B cell (primary cell): ENCODE results near the gene SRC.

ENCODE experiments used
- CTCF ChIP-seq: fragments of 200-600 bp; IDR thresholded peaks from one replicate; pipeline ENCODE4 v1.8.0; 2022; ENCODE audit warnings: antibody characterized with exemption, mild to moderate bottlenecking
- EZH2 ChIP-seq: IDR thresholded peaks from 2 replicates; pipeline ENCODE4 v1.6.1; 2012; ENCODE audit warnings: borderline replicate concordance, low read depth, mild to moderate bottlenecking, moderate library complexity, low read length; ENCODE audit not compliant: insufficient read depth, poor library complexity, severe bottlenecking

DNA sequence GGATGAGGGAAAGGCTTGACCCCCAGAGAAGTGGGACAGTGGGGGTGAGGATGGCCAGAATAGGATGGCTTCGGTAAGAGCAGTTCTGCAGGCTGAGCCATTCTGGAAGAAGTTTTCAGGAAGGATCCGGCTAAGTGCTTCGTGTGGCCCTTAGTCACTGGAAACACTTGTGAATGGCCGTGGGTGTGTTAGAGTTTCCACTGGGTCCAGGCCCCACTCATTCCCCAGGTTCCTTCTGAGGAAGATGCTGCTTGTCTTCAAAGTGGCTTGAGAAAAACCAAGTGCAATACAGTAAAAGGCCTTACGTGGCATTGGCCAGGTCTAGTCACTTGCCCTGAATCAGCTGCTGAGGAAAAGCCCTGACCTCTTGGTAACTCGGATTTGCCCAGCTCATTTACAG is 28.6 kb upstream of the SRC start:
- TF ChIP-seq CTCF: no peak
- TF ChIP-seq EZH2: no peak
